ENCODE measurements around the gene MAGI2. TPM values are rescaled to one million over a fixed set of nuclear protein-coding genes. Genes with fewer than 3 reads are reported as not detected.

Gene MAGI2
- total RNA-seq, 2 donors from 2014 or later = 0.05 to 0.09 TPM

DNA sequence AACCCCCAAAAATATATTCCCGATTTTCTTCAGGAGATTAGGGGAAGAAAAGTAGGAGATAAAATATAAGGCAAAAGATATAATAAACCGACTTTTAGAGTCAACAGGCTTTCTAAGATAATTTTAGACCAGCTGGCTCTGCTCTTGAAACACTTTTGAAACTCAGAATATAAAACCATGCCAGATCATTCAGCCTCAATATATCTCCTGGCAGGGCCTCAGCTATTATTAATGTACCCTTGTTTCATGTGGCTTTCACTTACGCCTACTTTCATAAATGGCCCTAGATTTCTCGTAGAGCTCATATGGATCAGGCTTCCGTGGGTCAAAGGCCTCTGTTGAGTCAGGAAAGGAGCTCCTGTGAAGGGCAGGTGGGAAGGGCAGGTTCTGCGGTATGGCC is 1258.9 kb downstream of the MAGI2 start:
- Mint-ChIP-seq H3K27ac (no peak overlapping the region), H3K4me1 (no peaks in the 10 kb centered on the region), H3K4me3 (no peak overlapping the region), H3K9me3 (no peaks in the 10 kb centered on the region), H3K36me3 (ENCODE audit: low read depth) (no peaks in the 10 kb centered on the region), H3K27me3 (peaks cover 8% of the 10 kb centered on the region)
- ATAC-seq (replicated peaks) = no peak

DNA sequence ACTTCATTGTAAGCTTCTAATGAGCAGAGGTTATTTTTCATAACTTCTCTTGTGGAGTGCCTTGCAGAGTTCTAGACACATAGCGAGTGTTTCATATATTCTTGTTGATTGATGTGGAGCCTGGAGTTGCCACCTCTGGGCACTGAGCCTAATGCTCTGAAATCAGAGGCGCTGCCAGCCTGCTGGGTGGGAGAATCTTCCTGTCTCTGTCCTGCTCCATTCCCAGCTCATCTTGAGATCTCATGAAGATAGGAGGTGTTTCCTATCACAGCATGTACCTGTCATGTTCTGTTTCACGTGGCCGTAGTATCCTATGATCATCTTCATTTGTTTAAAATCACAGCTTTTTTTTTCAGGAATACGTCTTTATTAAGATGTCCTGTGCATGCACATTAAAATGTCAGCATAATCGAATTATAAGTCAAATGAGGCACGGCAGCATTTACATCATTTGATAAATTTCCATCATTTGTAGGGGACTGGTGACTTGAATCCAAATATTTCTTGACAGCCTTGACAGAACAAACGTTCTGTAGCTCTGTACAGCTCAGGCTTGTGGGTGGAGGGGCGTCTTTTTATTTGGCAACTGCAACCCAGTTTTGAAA is 1261.9 kb downstream of the MAGI2 start:
- H3K27ac Mint-ChIP-seq = no peak overlapping the region
- H3K27me3 Mint-ChIP-seq = peaks cover 8% of the 10 kb centered on the region
- ATAC-seq (replicated peaks) = no peak
- H3K4me3 Mint-ChIP-seq = no peak overlapping the region
- no peaks in the 10 kb centered on the region for H3K4me1 Mint-ChIP-seq
- H3K9me3 Mint-ChIP-seq = no peaks in the 10 kb centered on the region
- H3K36me3 Mint-ChIP-seq (ENCODE audit: low read depth) = no peaks in the 10 kb centered on the region

GRCh38 chr7:78189762-78190161 is 1263.7 kb downstream of the MAGI2 start:
- Mint-ChIP-seq H3K4me3 (no peak overlapping the region), H3K27ac (no peak overlapping the region)
- ATAC-seq (replicated peaks) = no peak

DNA sequence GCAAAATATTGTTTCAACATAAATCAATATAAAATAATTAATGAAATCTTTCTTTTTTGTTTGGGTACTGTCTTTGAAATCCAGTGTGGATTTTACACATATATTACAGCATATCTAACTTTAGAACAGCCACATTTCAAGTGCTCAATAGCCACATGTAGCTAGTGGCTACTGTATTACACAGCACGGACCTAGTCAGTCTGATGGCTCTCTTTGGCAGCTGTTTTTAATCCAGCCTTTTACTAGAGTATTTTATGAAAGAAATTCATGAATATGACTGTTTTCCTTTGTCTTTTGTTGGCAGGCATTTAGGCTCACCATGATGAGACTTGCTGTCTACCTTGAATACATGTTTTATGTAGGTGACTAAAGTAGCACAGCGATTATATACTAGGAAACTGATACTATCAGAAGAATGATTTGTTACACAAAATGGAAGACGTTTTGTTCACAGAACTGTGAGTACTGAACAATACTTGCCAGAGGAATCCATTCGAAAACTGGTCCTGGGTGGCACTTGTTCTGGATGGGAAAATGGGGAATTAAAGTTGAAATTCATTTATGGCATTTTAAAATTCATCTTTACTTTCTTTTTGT is 1268.2 kb downstream of the MAGI2 start:
- no peak overlapping the region for H3K4me3 Mint-ChIP-seq
- peaks cover 4% of the 10 kb centered on the region for H3K27me3 Mint-ChIP-seq
- no peaks in the 10 kb centered on the region for H3K9me3 Mint-ChIP-seq
- H3K4me1 Mint-ChIP-seq = no peaks in the 10 kb centered on the region
- H3K27ac Mint-ChIP-seq = no peak overlapping the region
- H3K36me3 Mint-ChIP-seq (ENCODE audit: low read depth) = no peaks in the 10 kb centered on the region
- no peak for ATAC-seq (replicated peaks)

More at GRCh38 chr7:78189762-78190161, 1263.7 kb downstream of the MAGI2 start:
- Mint-ChIP-seq H3K36me3 (ENCODE audit: low read depth) (no peaks in the 10 kb centered on the region), H3K9me3 (no peaks in the 10 kb centered on the region), H3K4me1 (no peaks in the 10 kb centered on the region), H3K27me3 (peaks cover 4% of the 10 kb centered on the region)

- no peak overlapping the region for H3K27ac Mint-ChIP-seq
- no peak overlapping the region for H3K4me3 Mint-ChIP-seq
- H3K36me3 Mint-ChIP-seq (ENCODE audit: low read depth) = no peaks in the 10 kb centered on the region
- no peaks in the 10 kb centered on the region for H3K9me3 Mint-ChIP-seq
- no peak for ATAC-seq (replicated peaks)
- H3K27me3 Mint-ChIP-seq = peaks cover 4% of the 10 kb centered on the region
- no peaks in the 10 kb centered on the region for H3K4me1 Mint-ChIP-seq
Observed at GRCh38 chr7:78184299-78184698, 1269.2 kb downstream of the MAGI2 start.

GRCh38 chr7:78179827-78180477 is 1273.5 kb downstream of the MAGI2 start:
- Mint-ChIP-seq H3K4me3 (no peak overlapping the region), H3K36me3 (ENCODE audit: low read depth) (no peaks in the 10 kb centered on the region), H3K4me1 (no peaks in the 10 kb centered on the region), H3K27me3 (peaks cover 9% of the 10 kb centered on the region), H3K9me3 (no peaks in the 10 kb centered on the region), H3K27ac (no peak overlapping the region)
- no peak for ATAC-seq (replicated peaks)

DNA sequence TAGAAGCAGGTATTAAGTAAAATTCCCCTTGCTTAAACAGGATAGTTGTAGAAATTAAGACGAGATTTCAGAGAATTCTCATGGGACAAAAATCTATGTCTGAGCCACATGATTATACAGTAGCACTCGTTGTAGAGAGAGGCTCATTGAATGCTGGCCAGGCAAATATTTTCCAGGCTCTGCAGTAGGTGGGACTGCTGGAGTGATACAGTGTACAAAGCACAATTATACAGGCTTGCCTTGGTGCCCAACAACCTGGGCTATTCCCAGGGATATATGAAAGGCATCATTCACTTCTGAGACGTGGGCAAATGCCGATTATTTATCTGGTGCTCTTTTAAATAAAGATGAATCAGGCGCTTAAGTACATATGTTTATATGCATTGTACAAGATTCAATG is 1274.3 kb downstream of the MAGI2 start:
- Mint-ChIP-seq H3K27me3 (peaks cover 7% of the 10 kb centered on the region), H3K4me1 (no peaks in the 10 kb centered on the region), H3K36me3 (ENCODE audit: low read depth) (no peaks in the 10 kb centered on the region), H3K27ac (no peak overlapping the region), H3K4me3 (no peak overlapping the region), H3K9me3 (no peaks in the 10 kb centered on the region)
- ATAC-seq (replicated peaks) = no peak

DNA sequence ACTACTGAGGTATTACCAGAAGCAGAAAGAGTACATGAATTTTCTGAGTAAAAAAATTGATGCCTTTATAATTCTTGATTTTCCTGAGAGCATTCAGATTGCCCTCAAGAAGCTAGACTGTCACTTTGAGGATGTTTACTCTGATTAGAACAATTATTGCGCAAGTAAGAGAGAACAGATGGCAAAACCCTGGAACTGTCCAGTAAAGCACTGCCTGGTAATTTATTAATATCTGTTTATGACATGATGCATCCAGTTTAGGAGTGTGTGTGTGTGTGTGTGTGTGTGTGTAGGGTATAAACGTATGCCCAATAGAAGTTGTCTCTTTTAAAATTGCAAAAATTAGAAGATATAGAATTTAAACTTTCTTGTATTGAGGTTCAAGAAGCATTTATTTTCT is 1275.1 kb downstream of the MAGI2 start:
- Mint-ChIP-seq H3K4me3 (no peak overlapping the region), H3K27ac (no peak overlapping the region), H3K4me1 (no peaks in the 10 kb centered on the region), H3K27me3 (peaks cover 4% of the 10 kb centered on the region), H3K9me3 (no peaks in the 10 kb centered on the region), H3K36me3 (ENCODE audit: low read depth) (no peaks in the 10 kb centered on the region)
- no peak for ATAC-seq (replicated peaks)

DNA sequence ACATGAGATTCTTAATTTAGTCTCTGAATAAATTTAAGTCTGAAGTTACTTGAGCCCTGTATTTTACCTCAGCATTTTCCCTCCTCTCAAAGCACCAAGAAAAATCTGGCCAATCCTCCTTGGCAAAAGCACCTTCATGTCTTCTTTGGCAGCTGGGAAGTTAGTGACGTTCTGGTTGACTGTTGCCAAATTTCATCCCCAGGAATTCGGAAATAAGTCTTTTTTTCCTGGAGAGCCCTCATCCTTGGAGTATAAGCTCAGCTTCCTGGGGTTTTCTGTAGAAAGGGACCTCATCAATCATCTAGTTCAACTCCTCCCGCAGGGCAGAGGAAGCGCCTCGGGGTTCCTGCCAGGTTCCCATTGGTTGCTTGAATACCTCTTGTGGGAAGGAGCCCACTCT is 1277.3 kb downstream of the MAGI2 start:
- Mint-ChIP-seq H3K36me3 (ENCODE audit: low read depth) (no peaks in the 10 kb centered on the region), H3K4me1 (no peaks in the 10 kb centered on the region), H3K27ac (no peak overlapping the region), H3K27me3 (peaks cover 13% of the 10 kb centered on the region), H3K9me3 (no peaks in the 10 kb centered on the region), H3K4me3 (no peak overlapping the region)
- no peak for ATAC-seq (replicated peaks)

DNA sequence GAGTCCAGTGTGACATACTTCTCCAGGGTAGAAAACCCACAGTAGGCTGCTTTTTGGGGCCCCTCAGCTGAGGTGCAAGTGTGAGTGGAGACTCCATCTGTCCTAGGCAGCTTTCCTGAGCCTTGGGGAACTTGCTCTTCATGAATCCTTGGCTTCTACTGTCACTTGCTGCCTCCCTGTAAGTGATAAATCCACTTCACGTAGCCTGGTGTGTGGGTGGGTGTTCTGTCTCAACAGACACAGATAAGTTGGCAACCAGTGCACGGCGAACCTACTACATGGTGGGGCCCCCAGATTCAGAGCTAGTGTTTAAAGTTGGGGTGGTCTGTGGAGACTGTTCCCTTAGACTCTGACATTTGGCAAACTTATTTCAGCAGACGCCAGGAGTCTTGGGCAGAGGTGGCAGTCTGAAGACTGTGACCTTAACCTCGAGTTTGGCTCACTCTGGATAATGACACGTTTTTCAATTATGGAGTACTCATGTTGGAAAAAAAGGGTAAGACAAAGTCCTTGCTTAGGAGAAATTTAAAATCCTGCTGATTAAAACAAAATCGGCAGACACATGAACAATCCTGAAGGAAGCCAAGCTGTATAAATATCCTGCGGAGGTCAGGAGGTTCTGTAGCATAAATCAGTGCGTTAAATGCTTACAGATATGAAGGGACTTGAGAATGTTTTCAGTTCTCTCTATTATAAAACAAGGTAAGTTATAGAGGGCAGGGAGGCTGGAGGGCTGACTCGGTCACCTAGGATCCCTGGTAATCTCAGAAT is 1278.0 kb downstream of the MAGI2 start:
- no peak for ATAC-seq (replicated peaks)
- no peaks in the 10 kb centered on the region for H3K9me3 Mint-ChIP-seq
- no peaks in the 10 kb centered on the region for H3K4me1 Mint-ChIP-seq
- no peak overlapping the region for H3K27ac Mint-ChIP-seq
- H3K4me3 Mint-ChIP-seq = no peak overlapping the region
- H3K36me3 Mint-ChIP-seq (ENCODE audit: low read depth) = no peaks in the 10 kb centered on the region
- peaks cover 13% of the 10 kb centered on the region for H3K27me3 Mint-ChIP-seq

- no peak for ATAC-seq (replicated peaks)
- no peak overlapping the region for H3K27ac Mint-ChIP-seq
- H3K4me1 Mint-ChIP-seq = no peaks in the 10 kb centered on the region
- peaks cover 13% of the 10 kb centered on the region for H3K27me3 Mint-ChIP-seq
- no peak overlapping the region for H3K4me3 Mint-ChIP-seq
- no peaks in the 10 kb centered on the region for H3K9me3 Mint-ChIP-seq
- H3K36me3 Mint-ChIP-seq (ENCODE audit: low read depth) = no peaks in the 10 kb centered on the region
Observed at GRCh38 chr7:78173666-78174065, 1279.8 kb downstream of the MAGI2 start.

DNA sequence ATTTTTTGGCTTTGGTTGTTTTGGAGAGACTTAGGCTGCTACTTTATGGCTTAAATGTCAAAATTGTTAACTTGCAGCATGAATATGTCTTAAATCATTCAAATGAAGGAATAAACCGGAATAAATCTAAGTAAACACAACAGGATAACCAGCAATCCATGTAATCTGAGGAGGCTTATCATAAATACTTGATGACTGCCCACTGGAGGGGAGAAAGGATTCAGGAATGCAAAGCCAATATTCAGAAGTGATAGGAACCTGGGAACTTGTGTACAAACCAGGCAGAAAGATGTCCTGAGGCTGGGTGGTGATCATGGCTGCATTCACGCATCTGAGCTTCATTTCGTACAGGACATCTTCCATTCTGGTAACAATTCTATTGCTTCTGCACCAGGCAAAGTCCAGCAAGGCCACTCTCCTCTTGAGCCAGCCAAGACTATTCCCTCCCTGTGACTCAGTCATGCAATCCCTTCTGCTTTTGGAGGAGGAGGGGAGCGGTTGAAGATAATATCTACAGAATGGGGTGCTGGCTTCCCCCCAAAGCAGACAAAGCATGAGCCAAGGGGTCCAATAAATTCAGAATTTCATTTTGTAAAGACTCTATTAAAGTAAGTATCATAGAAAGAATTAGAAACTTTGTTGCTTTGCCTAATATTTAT is 1280.4 kb downstream of the MAGI2 start:
- H3K4me3 Mint-ChIP-seq = no peak overlapping the region
- peaks cover 13% of the 10 kb centered on the region for H3K27me3 Mint-ChIP-seq
- H3K27ac Mint-ChIP-seq = no peak overlapping the region
- H3K9me3 Mint-ChIP-seq = no peaks in the 10 kb centered on the region
- no peak for ATAC-seq (replicated peaks)
- no peaks in the 10 kb centered on the region for H3K4me1 Mint-ChIP-seq
- no peaks in the 10 kb centered on the region for H3K36me3 Mint-ChIP-seq (ENCODE audit: low read depth)

DNA sequence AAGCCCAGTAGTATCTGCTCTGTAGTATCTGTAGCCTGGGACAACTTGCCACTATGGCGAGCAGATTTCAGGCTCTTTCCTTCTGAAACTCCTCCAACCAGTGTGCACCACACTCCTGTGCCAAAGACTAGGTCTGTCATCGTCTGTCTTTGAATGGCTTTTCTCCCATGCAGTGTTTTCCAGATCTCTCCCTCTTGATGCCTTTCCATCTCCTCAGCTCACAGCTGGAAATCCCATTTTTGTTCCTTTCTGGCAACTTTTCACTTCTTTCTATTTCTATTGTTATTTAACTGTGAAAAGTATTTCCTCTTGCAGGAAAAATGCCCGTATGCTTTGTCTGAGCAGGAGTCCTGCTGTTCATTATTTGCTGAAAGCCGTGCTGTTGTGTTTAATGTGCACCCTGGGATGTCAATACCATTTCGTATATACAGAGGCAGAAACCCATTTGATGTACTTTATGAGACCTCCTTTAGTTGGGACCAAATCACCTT is 1281.2 kb downstream of the MAGI2 start:
- no peak overlapping the region for H3K27ac Mint-ChIP-seq
- H3K36me3 Mint-ChIP-seq (ENCODE audit: low read depth) = no peaks in the 10 kb centered on the region
- H3K4me1 Mint-ChIP-seq = no peaks in the 10 kb centered on the region
- no peak for ATAC-seq (replicated peaks)
- no peak overlapping the region for H3K4me3 Mint-ChIP-seq
- no peaks in the 10 kb centered on the region for H3K9me3 Mint-ChIP-seq
- peaks cover 10% of the 10 kb centered on the region for H3K27me3 Mint-ChIP-seq

GRCh38 chr7:78171398-78171797 is 1282.1 kb downstream of the MAGI2 start:
- H3K4me3 Mint-ChIP-seq = no peak overlapping the region
- no peak overlapping the region for H3K27ac Mint-ChIP-seq
- H3K4me1 Mint-ChIP-seq = no peaks in the 10 kb centered on the region
- no peaks in the 10 kb centered on the region for H3K9me3 Mint-ChIP-seq
- no peak for ATAC-seq (replicated peaks)
- peaks cover 9% of the 10 kb centered on the region for H3K27me3 Mint-ChIP-seq
- H3K36me3 Mint-ChIP-seq (ENCODE audit: low read depth) = no peaks in the 10 kb centered on the region

Measured in activated T-helper 17 cell treated with anti-CD3 and anti-CD28 coated beads, Interleukin-2, amount 50 U/mL, for 72 hours (primary cell).